ENCODE results near the gene CYGB.
"Not testable (repeated sequence)": the region's sequence is repeated elsewhere in the genome, so short reads cannot be mapped to it uniquely, and the experiment has no call there.

The CYGB gene

DNA sequence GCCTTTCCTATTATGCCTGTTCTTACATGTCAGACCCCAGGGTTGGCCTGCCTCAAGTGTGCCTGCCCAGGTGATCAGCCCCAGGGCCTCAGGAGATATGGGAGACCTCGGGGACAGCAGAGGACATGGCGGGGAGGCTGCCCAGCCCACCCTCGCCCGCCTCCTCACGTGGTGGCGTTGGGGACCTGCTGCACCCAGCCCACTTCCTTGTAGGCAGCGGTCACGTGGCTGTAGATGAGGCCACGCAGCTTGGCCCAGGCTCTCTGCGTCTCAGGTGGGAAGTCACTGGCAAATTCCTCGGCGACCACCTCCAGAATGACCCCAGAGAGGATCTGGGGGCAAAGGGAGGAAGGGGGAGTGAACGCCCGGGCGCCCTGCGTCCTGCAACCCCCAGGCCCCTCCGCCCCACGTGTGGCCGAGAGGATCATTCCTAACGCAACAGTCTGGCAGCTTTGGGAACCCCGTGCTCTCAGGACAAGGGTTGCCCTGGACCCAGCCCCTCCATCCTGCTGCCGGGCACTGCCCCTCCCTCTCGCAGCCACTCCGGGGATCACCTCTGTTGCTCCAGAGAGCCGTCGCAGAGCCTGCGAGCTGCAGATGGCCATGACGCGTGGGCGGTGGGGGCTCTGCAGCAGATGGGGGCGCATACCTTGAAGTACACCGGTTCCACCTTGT lies 6.6 kb downstream of the CYGB start:
- H3K4me3 ChIP-seq (ENCODE audit: low read length), result no peak overlapping the region
- TF ChIP-seq, protein P1, sequence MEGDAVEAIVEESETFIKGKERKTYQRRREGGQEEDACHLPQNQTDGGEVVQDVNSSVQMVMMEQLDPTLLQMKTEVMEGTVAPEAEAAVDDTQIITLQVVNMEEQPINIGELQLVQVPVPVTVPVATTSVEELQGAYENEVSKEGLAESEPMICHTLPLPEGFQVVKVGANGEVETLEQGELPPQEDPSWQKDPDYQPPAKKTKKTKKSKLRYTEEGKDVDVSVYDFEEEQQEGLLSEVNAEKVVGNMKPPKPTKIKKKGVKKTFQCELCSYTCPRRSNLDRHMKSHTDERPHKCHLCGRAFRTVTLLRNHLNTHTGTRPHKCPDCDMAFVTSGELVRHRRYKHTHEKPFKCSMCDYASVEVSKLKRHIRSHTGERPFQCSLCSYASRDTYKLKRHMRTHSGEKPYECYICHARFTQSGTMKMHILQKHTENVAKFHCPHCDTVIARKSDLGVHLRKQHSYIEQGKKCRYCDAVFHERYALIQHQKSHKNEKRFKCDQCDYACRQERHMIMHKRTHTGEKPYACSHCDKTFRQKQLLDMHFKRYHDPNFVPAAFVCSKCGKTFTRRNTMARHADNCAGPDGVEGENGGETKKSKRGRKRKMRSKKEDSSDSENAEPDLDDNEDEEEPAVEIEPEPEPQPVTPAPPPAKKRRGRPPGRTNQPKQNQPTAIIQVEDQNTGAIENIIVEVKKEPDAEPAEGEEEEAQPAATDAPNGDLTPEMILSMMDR (IDR thresholded peaks at IDR 0.05; ENCODE audit: insufficient read depth, low read depth, low read length, missing control alignments), result no peak
- DNase-seq (ENCODE audit: low read depth), result no peak

DNA sequence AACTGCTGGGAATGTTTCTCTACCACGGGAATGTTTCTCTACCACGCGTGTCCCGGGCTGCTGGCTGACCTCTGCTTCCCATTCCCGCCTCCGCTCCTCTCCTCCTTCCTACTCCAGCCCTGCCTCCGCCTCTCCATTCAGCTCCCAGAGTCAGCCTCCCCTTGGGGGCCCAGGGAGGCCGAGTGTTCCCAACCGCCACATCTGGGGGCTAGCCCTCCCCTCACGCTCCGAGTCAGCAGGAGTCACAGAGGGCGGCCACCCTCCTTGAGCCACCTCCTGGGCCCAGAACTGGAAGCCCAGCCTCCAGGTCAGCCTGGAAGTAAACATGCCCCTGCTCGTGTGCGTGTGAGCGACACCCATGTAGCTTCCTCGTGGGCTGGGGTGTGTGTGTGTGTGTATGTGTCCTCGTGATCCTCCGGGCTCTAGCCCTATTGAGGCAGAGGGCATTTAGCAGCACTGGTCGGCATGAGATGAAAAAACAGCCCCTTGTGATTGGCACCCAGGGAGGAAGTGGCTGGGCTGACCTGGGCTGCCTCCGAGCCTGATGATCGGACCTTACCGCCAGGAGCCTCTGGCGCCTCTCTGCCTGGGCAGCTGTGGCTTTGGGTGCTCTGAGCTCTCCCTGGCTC lies 7.3 kb downstream of the CYGB start:
- H3K4me3 ChIP-seq (ENCODE audit: low read length), result no peak overlapping the region
- peak; percentile 56 for DNase-seq (ENCODE audit: low read depth)
- TF ChIP-seq, protein P1 (IDR thresholded peaks at IDR 0.05; ENCODE audit: insufficient read depth, low read depth, low read length, missing control alignments), result no peak

DNA sequence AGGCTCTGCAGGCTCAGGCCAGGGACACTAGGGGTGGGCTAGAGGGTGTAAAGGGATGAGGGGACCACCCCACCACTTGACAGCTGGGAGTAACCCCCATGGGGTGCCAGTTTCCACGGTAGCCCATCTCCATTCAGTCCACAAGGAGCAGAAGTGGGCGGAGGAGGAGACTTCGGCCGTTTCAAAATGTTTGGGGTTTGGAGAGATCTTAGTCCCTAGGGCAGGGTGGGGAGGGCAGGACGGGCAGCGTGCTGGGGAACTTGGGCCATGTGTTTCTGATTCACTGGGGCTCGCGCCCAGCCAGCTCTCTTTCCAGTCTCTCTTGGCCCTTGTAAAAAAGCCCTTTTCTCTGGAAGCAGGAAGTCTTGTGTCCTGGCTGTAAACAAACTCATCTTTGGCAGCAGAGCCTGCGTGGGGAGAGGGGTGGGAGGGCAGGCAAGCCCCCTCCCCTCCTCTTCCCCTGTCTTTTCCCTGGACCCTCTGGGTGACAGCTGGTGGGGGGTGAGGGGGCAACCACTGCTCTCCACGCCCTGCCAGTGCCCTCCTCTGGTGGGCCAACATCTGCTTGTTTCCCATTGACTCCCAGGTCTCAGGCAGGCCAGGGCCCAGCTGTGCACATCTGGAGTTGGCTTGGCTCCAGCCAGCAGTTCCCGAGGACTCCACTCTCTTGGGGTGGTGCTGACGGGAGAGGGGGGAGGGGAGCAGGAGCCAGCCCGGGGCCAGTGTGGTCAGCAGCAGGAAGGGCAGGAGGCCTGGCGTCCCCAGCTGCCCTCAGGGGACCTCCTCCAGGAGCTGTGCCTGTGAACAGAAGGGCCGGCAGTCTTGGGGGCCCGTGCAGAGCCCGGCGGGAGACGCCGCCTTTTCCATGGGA lies 8.1 kb downstream of the CYGB start:
- DNase-seq (ENCODE audit: low read depth), result peak; percentile 79
- no peak overlapping the region for H3K4me3 ChIP-seq (ENCODE audit: low read length)
- TF ChIP-seq, protein P1 (IDR thresholded peaks at IDR 0.05; ENCODE audit: insufficient read depth, low read depth, low read length, missing control alignments), result no peak

DNA sequence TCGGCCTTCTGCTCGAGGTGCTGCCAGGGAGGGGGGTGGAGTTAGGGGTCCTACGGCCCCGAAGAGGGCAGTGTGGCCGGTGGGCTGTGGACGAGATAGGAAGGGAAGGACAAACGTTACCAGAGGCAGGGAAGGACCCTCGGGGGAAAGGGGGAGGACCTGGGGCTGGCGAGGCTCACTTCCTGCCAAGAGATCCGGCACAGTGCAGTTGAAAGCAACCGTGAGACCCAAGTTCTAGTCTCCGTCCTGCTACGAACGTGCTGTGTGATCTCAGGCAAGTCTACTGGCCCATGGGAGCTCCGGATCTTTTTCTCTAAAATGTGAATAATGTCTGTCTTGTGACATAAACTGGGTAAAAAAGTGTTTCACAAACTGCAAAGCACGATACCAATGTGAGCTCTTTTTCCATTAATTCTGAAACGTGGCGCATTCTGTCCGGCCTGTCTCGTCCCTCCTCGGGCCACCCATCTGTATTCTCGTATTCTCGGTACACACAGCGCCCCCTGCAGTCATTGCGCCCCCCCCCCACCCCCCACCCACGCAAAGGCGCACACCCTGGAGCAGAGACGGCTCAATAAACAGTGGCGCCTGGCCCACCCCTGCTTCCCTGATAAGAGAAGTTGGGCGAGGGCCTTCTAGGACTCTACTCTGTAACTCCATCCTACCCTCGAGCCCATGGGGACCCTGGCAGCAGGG lies 8.8 kb downstream of the CYGB start:
- TF ChIP-seq, protein P1 (IDR thresholded peaks at IDR 0.05; ENCODE audit: insufficient read depth, low read depth, low read length, missing control alignments), result no peak
- DNase-seq (ENCODE audit: low read depth), result no peak
- H3K4me3 ChIP-seq (ENCODE audit: low read length), result no peak overlapping the region

DNA sequence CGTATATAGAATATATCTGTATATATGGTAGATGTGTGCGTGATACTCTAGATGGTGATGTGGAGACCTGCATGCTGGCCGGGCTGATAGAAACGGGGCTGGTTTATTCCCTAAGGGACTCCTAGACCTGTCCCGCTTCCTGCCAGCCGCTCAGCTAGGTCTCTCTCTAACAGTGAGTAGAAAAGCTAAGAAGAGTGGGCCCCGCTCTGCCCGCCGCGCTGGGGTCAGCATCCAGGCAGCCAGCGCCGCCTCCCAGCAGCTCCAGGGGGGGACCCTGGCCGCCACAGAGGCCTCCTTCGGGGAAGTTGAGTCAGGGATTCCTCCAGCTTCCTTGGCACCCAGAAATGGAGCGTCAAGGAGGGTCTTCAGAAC lies 9.4 kb downstream of the CYGB start:
- TF ChIP-seq, protein P1 (IDR thresholded peaks at IDR 0.05; ENCODE audit: insufficient read depth, low read depth, low read length, missing control alignments), result no peak
- H3K4me3 ChIP-seq (ENCODE audit: low read length), result no peak overlapping the region
- DNase-seq (ENCODE audit: low read depth), result no peak

DNA sequence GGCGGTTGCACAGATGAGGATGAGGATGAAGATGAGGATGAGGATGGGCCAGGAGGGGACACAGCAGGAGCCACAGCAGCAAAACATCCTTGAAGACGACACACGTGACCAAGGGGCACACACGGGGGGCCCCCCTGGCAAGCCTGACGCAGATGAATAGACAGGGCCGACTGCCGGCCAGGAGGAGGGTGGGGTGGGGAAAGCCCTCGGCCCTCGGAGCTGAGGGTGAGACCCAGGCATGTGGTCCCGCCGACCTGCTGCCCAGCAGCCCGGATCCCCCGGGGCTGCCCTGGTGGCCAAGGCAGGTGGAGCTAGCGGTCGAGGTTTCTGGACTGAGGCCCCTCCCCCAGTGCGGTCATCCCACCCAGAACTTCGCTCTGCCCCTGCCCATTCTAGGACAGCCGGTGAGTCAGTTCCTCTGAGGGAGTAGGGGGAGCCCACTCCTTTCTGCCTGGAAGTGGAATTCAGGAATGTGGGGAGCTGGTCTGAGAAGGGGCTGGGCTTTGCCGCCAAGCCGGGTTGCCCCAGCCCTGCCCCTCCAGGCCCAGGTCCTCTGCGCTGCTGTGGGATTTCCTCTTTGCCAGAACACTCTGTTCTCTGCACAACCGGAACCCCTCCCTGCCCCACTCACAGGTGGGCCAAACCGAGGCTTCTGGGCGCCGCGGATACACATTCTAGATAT lies 9.9 kb downstream of the CYGB start:
- TF ChIP-seq, protein P1 (IDR thresholded peaks at IDR 0.05; ENCODE audit: insufficient read depth, low read depth, low read length, missing control alignments), result no peak
- no peak overlapping the region for H3K4me3 ChIP-seq (ENCODE audit: low read length)
- peak; percentile 63 for DNase-seq (ENCODE audit: low read depth)

DNA sequence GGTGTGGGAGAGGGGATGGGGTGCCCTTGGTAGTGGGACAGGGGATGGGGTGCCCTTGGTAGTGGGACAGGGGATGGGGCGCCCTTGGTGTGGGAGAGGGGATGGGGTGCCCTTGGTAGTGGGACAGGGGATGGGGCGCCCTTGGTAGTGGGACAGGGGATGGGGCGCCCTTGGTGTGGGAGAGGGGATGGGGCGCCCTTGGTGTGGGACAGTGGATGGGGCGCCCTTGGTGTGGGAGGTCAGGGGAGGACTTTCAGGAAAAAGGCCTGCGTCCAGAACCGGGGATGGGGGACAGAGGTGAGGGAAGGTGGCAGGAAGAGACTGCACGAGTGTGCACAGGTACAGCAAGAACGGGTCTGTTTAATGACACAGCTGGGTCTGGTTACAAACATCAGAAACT lies 10.5 kb downstream of the CYGB start:
- not testable (repeated sequence) for H3K4me3 ChIP-seq (ENCODE audit: low read length); DNase-seq (ENCODE audit: low read depth)

DNA sequence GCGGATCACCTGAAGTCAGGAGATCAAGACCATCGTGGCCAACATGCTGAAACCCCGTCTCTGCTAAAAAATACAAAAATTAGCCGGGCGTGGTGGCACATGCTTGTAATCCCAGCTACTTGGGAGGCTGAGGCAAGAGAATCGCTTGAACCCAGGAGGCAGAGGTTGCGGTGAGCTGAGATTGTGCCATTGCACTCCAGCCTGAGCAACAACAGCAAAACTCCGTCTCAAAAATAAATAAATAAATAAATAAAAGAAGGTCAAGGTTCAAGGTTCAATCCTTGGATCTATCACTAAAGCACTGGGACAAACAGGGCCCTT lies 12.0 kb downstream of the CYGB start:
- DNase-seq (ENCODE audit: low read depth); H3K4me3 ChIP-seq (ENCODE audit: low read length): not testable (repeated sequence)
